ENCODE data around the gene ABL1.

The ABL1 gene

DNA sequence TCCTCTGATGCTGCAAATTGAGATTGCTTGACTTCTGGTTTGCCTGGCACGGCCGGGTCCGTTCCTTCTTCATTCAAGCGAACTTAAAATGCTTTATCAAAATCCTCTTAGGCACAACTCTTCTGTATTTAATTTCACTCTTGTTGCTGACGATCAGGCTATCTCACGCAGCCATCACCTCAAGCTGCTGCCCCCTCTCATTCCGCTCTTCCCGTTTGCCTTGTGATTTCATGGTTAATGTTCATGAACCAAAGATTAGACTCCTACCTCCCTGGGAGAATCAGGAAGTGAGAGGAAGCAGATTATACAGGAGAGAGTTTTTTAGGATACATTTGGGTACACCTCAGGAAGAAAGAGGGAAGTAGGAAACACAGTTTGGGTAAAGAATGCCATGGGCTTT lies 38.9 kb downstream of the ABL1 start:
- no peak for DNase-seq (ENCODE audit: low read depth)
- TF ChIP-seq, protein P1, sequence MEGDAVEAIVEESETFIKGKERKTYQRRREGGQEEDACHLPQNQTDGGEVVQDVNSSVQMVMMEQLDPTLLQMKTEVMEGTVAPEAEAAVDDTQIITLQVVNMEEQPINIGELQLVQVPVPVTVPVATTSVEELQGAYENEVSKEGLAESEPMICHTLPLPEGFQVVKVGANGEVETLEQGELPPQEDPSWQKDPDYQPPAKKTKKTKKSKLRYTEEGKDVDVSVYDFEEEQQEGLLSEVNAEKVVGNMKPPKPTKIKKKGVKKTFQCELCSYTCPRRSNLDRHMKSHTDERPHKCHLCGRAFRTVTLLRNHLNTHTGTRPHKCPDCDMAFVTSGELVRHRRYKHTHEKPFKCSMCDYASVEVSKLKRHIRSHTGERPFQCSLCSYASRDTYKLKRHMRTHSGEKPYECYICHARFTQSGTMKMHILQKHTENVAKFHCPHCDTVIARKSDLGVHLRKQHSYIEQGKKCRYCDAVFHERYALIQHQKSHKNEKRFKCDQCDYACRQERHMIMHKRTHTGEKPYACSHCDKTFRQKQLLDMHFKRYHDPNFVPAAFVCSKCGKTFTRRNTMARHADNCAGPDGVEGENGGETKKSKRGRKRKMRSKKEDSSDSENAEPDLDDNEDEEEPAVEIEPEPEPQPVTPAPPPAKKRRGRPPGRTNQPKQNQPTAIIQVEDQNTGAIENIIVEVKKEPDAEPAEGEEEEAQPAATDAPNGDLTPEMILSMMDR (conservative IDR thresholded peaks at IDR 0.05; ENCODE audit: low read depth, low read length), result no peak

DNA sequence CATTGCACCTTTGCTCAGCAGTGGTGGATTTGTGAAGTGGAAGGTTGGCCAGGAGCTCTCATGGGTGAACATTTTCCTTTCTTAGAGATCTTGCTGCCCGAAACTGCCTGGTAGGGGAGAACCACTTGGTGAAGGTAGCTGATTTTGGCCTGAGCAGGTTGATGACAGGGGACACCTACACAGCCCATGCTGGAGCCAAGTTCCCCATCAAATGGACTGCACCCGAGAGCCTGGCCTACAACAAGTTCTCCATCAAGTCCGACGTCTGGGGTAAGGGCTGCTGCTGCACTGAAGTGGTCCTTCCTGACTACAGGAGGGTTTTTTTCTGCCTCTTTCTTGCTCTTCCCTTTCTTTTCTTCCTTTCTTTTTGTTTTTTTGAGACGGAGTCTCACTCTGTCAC lies 39.7 kb downstream of the ABL1 start:
- H3K4me3 ChIP-seq (ENCODE audit: low read depth, low read length), result no peak overlapping the region
- no peak for DNase-seq (ENCODE audit: low read depth)
- TF ChIP-seq, protein P1 (conservative IDR thresholded peaks at IDR 0.05; ENCODE audit: low read depth, low read length), result no peak

More for the DNA sequence above, 38.9 kb downstream of the ABL1 start:
- no peak overlapping the region for H3K4me3 ChIP-seq (ENCODE audit: low read depth, low read length)

DNA sequence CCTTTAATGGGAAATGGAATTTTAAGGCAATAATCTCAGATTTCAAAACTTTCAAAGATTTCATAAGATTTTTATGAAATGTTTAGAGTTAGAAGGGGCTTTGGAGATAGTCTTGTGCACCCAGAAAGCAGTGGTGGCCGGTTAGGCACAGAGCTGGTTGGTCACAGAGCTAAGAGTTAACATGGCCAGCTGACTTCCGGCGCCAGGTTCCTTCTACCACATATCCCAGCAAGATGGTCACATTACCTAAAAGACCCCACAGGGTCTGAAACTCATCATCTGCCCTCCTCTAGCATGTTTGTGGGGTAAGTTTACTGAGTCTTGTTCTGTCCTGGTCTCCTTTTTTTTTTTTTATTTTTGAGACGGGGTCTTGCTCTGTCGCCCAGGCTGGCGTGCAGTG lies 42.2 kb downstream of the ABL1 start:
- H3K4me3 ChIP-seq (ENCODE audit: low read depth, low read length), result no peak overlapping the region
- TF ChIP-seq, protein P1 (conservative IDR thresholded peaks at IDR 0.05; ENCODE audit: low read depth, low read length), result no peak
- no peak for DNase-seq (ENCODE audit: low read depth)

DNA sequence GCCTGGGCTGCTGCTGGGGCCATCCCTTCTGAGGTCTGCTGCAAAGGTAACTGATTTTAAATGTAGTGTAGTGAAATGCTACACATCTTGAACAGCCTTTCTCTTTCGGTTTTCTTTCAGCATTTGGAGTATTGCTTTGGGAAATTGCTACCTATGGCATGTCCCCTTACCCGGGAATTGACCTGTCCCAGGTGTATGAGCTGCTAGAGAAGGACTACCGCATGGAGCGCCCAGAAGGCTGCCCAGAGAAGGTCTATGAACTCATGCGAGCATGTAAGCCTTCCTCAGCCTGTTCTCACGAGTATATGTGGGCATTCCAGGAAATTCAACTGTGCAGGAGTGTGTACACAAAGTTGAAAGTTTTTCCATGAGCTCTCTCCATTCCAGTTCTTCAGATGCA lies 43.2 kb downstream of the ABL1 start:
- TF ChIP-seq, protein P1 (conservative IDR thresholded peaks at IDR 0.05; ENCODE audit: low read depth, low read length), result no peak
- DNase-seq (ENCODE audit: low read depth), result no peak
- H3K4me3 ChIP-seq (ENCODE audit: low read depth, low read length), result no peak overlapping the region

DNA sequence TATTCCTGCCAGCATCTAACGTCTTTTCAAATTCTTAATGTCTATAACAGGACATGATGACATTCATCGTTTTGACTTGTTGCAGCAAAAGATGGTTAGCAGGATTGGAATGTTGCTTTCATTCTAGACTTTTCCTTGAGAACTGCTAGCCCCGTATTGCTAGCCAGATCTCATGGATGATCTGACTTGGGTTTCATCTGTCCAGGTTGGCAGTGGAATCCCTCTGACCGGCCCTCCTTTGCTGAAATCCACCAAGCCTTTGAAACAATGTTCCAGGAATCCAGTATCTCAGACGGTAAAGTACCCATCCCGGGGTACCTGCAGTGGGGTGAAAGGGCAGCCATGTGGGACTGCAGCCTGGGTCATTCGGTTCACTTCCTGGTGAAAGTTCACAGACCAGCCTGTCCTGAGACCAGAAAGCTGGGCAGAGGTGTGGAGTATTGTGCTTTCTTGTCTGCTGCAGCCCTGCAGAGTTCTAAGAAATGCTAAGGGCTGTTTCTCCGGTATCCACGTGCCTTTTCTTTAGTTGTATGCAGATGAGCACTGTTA lies 44.9 kb downstream of the ABL1 start:
- DNase-seq (ENCODE audit: low read depth), result no peak
- TF ChIP-seq, protein P1 (conservative IDR thresholded peaks at IDR 0.05; ENCODE audit: low read depth, low read length), result no peak
- no peak overlapping the region for H3K4me3 ChIP-seq (ENCODE audit: low read depth, low read length)

DNA sequence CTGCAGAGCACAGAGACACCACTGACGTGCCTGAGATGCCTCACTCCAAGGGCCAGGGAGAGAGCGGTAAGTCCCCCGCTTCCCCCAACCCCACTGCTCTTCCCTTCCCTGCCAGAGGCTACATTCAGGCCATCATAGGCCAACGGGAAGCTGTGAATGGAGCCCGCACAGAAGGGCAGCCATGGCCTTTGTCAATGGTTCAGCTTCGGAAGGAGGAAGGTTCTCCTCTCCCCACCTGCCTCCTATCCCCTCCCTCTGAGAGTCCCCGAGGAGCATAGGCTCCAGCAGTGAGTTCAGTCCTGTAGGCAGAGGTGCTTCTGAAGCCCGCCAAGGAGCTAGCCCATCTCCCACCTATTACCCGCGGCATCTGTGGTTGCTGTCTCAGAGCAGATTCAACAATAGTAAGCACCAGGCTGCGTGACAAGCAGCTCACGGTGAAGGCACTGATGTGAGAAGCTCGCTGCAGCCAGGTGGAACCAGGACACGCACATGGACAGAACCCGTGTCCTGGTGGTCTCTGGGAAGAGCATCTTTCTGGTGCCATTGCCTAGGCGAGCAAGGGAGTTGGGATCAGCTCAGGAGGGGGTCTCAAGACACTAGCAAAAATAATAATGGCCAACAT lies 45.7 kb downstream of the ABL1 start:
- H3K4me3 ChIP-seq (ENCODE audit: low read depth, low read length), result no peak overlapping the region
- TF ChIP-seq, protein P1 (conservative IDR thresholded peaks at IDR 0.05; ENCODE audit: low read depth, low read length), result no peak
- DNase-seq (ENCODE audit: low read depth), result no peak

DNA sequence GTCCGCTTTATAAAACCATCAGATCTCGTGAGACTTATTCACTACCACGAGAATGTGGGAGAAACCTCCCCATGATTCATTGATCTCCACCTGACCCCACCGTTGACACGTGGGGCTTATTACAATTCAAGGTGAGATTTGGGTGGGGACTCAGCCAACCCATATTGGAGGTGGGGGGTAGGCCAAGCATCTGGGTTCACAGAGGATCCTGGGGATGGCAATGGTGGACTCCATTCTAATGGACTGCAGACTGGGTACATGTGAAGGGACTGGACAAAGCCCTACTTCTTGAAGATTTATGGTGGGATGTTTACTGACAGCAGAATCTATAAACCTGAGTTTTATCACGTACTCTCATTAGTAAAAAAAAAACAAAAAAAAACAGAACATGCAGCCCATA lies 46.5 kb downstream of the ABL1 start:
- H3K4me3 ChIP-seq (ENCODE audit: low read depth, low read length), result no peak overlapping the region
- DNase-seq (ENCODE audit: low read depth), result no peak
- TF ChIP-seq, protein P1 (conservative IDR thresholded peaks at IDR 0.05; ENCODE audit: low read depth, low read length), result no peak
